SK-N-SH (cell line): ENCODE results near the gene MYORG.

ENCODE experiments used
- CTCF ChIP-seq: fragments of 200-600 bp; sonication (generic); IDR thresholded peaks from 2 replicates; pipeline ENCODE4 v1.6.1; 2017; ENCODE audit warnings: antibody characterized with exemption, mild to moderate bottlenecking, moderate library complexity
- MXI1 ChIP-seq: IDR thresholded peaks from 2 replicates; pipeline ENCODE4 v1.6.1; 2012; ENCODE audit warnings: mild to moderate bottlenecking, low read depth, low read length, improper control_type of control experiment

- TF ChIP-seq CTCF (no peak), MXI1 (no peak)
Measured at GRCh38 chr9:34384368-34385165, 7.9 kb upstream of the MYORG start.
